SJSA1 (cell line): Measurements from ENCODE around the gene EIF2B4. TPM values are rescaled to one million over a fixed set of nuclear protein-coding genes. Genes with fewer than 3 reads are reported as not detected.
"Not testable (repeated sequence)": the region's sequence is repeated elsewhere in the genome, so short reads cannot be mapped to it uniquely, and the experiment has no call there.

Experiments used
- DNase-seq, 2 experiments: peaks; one replicate each; pipeline ENCODE4 v3.0.0-alpha.2; 2015 to 2020; ENCODE audit warnings: low spot score in 2 of 2, low read depth in 1 of 2
- H3K27ac ChIP-seq: fragments of 250-450 bp; sonication (Bioruptor Pico); 2 replicates; pipeline ENCODE4 v1.5.1; 2020; ENCODE audit warnings: mild to moderate bottlenecking, moderate library complexity
- H3K27me3 ChIP-seq: fragments of 250-450 bp; sonication (Bioruptor Pico); replicated peaks from 2 replicates; pipeline ENCODE4 v1.5.1; 2020; ENCODE audit warnings: mild to moderate bottlenecking, moderate library complexity
- H3K36me3 ChIP-seq: fragments of 250-450 bp; sonication (Bioruptor Pico); 2 replicates; pipeline ENCODE4 v1.5.1; 2020; ENCODE audit warnings: mild to moderate bottlenecking
- H3K4me1 ChIP-seq: fragments of 250-450 bp; sonication (Bioruptor Pico); replicated peaks from 2 replicates; pipeline ENCODE4 v1.6.1; 2021; ENCODE audit warnings: mild to moderate bottlenecking
- H3K4me3 ChIP-seq: fragments of 250-450 bp; sonication (Bioruptor Pico); 2 replicates; pipeline ENCODE4 v1.5.1; 2020; ENCODE audit warnings: mild to moderate bottlenecking
- H3K9me3 ChIP-seq: fragments of 250-450 bp; sonication (Bioruptor Pico); replicated peaks from 2 replicates; pipeline ENCODE4 v1.5.1; 2020; ENCODE audit warnings: mild to moderate bottlenecking
- total RNA-seq: library from RNA; depleted of rRNA; stranded (reverse); fragments of >200 nt; shearing (Covaris generic); gene quantifications from 2 replicates; pipeline ENCODE4 v1.2.3, GENCODE V29; 2014

Gene EIF2B4
- total RNA-seq, 1 experiment from 2014 or later: 29.8 TPM

DNA sequence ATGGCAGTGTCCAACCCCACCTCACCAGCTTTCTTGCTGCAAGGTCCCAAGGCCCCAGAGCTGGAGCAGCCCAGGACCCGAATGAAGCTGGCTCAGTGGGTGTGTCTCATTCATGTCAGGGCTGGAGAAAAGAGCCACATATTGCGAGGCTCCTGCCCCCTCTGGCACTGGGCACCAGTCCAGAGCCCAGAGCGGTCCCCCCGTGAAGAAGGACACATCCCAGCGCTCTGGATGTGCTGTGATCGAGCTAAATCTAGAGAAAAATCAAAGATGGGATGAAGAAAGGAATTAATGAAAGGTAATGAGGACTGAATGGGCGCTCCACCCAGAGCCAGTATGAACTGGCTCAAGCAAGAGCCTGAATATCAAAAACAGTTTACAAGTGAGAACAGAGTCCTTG is 34.0 kb downstream of the EIF2B4 start:
- H3K27ac ChIP-seq: no peak overlapping the region
- no peaks in the 10 kb centered on the region for H3K27me3 ChIP-seq
- no peak overlapping the region for H3K4me3 ChIP-seq
- peaks cover 64% of the 10 kb centered on the region for H3K36me3 ChIP-seq
- no peaks in the 10 kb centered on the region for H3K9me3 ChIP-seq
- H3K4me1 ChIP-seq: no peaks in the 10 kb centered on the region
- DNase-seq: no peak

- H3K4me1 ChIP-seq: no peaks in the 10 kb centered on the region
- DNase-seq: no peak
- no peak overlapping the region for H3K4me3 ChIP-seq
- peaks cover 62% of the 10 kb centered on the region for H3K36me3 ChIP-seq
- H3K27ac ChIP-seq: no peak overlapping the region
- H3K9me3 ChIP-seq: no peaks in the 10 kb centered on the region
- no peaks in the 10 kb centered on the region for H3K27me3 ChIP-seq
Observed at GRCh38 chr2:27335311-27335710, 34.8 kb downstream of the EIF2B4 start.

DNA sequence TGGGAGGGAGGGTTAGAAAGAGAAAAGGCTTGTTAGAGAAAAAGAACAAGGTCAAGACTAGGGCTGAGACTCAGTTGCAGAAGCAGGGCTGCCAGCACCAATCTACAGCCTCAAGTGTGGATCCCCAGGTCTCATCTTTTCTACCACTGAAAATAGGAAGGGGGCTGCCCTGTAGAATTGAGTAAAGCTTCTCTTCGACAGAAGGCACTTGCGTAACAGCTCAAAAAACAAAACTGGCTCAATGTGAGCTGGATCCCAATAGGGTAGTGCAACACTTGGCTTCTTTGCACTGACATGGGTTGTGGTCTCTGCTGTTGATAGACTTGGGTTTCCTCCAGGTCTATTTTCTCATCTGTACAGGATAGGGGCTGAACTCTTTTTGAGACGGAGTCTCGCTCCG is 45.4 kb downstream of the EIF2B4 start:
- no peaks in the 10 kb centered on the region for H3K27me3 ChIP-seq
- DNase-seq: no peak
- H3K4me3 ChIP-seq: no peak overlapping the region
- no peaks in the 10 kb centered on the region for H3K9me3 ChIP-seq
- peaks cover 28% of the 10 kb centered on the region for H3K4me1 ChIP-seq
- peaks cover 39% of the 10 kb centered on the region for H3K36me3 ChIP-seq
- no peak overlapping the region for H3K27ac ChIP-seq

DNA sequence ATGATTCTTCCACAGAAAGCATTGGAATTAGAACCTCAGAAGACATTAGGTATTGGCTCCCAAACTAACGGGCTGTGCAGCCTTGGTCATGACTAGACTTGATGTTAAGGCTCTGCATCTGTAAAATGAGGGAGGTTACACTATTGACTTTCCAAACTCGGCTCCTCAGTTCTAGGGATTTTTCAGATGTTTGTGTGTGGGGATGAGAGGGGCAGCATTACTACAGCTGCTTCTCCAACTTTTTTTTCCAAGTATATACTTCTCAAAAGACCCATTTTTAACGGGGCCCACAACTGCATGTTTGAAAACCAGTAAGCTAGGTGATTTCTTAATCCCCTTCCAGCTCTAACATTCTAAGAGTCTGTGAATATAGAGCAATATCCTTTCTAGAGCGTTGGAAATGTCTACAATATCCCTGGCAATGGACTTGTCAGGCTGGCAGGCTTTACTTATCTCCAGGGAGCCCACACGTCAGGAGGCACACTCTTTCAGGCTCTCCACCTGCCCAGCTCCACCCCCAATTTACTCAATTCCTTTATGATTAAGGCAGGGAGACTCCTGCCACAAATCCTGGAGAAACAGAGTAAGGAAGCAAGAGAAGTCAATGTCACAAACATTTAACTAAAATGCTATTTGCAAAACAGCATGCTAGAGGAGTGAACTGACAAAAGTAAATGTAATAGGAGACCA is 46.4 kb downstream of the EIF2B4 start:
- H3K4me1 ChIP-seq: peaks cover 28% of the 10 kb centered on the region
- peak overlapping the region; percentile 64 for H3K4me3 ChIP-seq
- no peak for DNase-seq
- peaks cover 33% of the 10 kb centered on the region for H3K36me3 ChIP-seq
- no peaks in the 10 kb centered on the region for H3K27me3 ChIP-seq
- H3K9me3 ChIP-seq: no peaks in the 10 kb centered on the region
- peak overlapping the region; percentile 95 for H3K27ac ChIP-seq

DNA sequence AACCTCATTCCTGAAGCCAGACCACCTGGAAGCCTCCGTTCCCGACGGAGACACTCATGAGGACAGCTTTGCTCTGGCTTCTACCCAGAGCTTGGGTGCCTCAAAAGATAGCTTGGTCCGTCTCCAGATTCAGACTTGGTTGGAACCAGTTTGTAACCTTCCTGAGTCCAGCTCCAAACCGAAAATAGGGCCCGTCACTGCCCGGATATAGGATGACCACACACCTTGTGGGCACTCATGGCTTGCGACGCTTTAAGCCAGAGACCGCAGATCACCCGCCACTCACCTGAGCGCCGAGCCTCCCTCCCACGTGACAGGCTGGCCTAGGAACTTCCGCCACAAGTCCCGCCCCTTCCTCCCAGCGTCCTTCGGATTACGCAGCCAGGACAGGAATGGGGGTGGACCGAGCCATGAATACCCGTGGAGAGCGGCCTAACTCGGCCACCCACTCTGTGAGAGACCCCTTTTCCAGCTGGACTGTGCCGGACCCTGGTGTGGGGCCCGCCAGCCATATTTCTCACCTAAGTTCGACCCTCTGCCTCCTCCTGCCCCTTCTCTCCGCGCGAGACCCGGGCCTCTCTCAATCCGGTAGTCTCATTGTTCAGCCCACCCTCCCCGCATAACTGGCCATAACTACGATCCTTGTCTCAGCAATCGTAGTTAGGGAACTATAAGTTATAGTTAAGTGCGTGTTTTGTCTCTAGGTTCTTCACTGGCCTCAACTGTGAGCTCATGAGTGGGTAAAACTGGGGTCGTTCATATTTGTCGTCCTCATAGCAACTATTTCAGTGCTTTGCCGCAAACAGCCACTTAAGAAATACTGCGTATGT is 47.2 kb downstream of the EIF2B4 start, which contains the start of gene MPV17:
TSS of gene MPV17 (minus strand) at position 332 of the 830 bp plus-strand sequence. CDS start 580 bp downstream, outside the sequence.
- peaks cover 28% of the 10 kb centered on the region for H3K4me1 ChIP-seq
- H3K9me3 ChIP-seq: no peaks in the 10 kb centered on the region
- H3K27ac ChIP-seq: peak within 1 kb of the TSS; percentile 95
- peak within 1 kb of the TSS; percentile 64 for H3K4me3 ChIP-seq
- H3K36me3 ChIP-seq: peaks cover 25% of the 10 kb centered on the region
- peak; percentile 88 to 93 for DNase-seq
- H3K27me3 ChIP-seq: no peaks in the 10 kb centered on the region

DNA sequence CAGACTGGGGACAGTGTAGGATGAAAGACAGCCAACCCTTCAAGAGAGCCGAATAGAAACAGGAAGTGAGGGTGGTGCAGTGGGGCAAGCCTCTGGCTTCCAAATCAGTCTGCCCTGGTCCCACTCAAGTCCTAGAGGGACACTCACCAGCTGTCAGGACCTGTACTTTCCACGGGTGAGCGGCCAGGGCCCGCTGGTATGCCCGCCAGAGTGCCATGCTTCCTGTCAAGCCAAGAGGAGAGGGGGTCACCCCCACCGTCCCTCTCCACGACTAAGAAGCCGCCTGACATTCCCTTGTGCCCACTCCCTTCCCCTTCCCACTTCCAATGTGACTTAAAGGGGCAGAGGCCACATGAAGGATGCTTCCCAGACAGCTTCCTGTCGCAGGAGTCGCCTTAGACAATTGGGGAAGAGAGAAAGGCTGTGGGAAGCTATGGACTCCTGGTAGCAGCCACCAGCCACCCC is 47.8 kb downstream of the EIF2B4 start:
- no peaks in the 10 kb centered on the region for H3K27me3 ChIP-seq
- H3K4me3 ChIP-seq: peak overlapping the region; percentile 64
- H3K36me3 ChIP-seq: peaks cover 26% of the 10 kb centered on the region
- peaks cover 28% of the 10 kb centered on the region for H3K4me1 ChIP-seq
- H3K9me3 ChIP-seq: no peaks in the 10 kb centered on the region
- no peak for DNase-seq
- peak overlapping the region; percentile 95 for H3K27ac ChIP-seq

- Histone ChIP-seq H3K4me3 (no peak overlapping the region), H3K27me3 (no peaks in the 10 kb centered on the region), H3K4me1 (peaks cover 28% of the 10 kb centered on the region), H3K36me3 (peaks cover 20% of the 10 kb centered on the region), H3K9me3 (no peaks in the 10 kb centered on the region), H3K27ac (peak overlapping the region; percentile 95)
- DNase-seq: peak; percentile 91 to 96
Observed at GRCh38 chr2:27320958-27321543, 49.1 kb downstream of the EIF2B4 start.

DNA sequence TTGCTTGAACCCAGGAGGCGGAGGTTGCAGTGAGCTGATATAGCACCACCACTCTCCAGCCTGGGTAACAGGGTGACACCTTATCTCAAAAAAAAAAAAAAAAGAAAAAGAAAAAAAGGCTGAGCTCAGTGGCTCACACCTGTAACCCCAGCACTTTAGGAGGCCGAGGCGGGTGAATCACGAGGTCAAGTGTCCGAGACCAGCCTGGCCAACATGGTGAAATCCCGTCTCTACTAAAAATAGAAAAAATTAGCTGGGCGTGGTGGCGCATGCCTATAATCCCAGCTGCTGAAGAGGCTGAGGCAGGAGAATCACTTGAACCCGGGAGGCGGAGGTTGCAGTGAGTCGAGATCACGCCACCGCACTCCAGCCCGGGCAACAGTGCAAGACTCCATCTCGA is 50.3 kb downstream of the EIF2B4 start:
- Histone ChIP-seq H3K4me1 (peaks cover 28% of the 10 kb centered on the region), H3K36me3 (peaks cover 15% of the 10 kb centered on the region)
- H3K4me3 ChIP-seq, H3K27ac ChIP-seq, DNase-seq, H3K9me3 ChIP-seq, H3K27me3 ChIP-seq: not testable (repeated sequence)

- no peak for DNase-seq
- H3K36me3 ChIP-seq: peaks cover 14% of the 10 kb centered on the region
- no peaks in the 10 kb centered on the region for H3K9me3 ChIP-seq
- H3K27ac ChIP-seq: no peak overlapping the region
- H3K27me3 ChIP-seq: no peaks in the 10 kb centered on the region
- no peak overlapping the region for H3K4me3 ChIP-seq
- peaks cover 13% of the 10 kb centered on the region for H3K4me1 ChIP-seq
Observed at GRCh38 chr2:27316655-27317412, 53.3 kb downstream of the EIF2B4 start.

DNA sequence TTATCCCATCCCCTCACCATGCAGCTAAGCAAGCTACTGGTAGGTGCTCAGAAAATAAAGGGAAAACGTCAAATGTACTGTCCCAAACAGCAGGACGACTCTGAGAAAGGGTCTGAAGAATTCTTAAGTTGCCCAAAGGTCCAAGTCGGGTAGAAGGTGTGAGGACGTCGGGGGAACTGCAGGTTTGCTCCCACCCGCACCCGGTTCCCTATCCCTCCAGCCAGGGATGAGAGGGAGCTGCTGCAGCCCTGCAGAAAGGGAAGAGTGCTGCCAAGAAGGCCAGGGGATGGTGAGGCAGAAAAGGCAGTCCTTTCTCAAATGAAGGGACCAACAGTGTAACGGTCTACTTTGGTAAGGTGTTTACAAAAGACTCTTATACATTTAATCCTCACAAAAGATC is 55.0 kb downstream of the EIF2B4 start:
- no peaks in the 10 kb centered on the region for H3K4me1 ChIP-seq
- H3K27me3 ChIP-seq: no peaks in the 10 kb centered on the region
- H3K36me3 ChIP-seq: peaks cover 16% of the 10 kb centered on the region
- no peak overlapping the region for H3K27ac ChIP-seq
- H3K9me3 ChIP-seq: no peaks in the 10 kb centered on the region
- no peak for DNase-seq
- no peak overlapping the region for H3K4me3 ChIP-seq

DNA sequence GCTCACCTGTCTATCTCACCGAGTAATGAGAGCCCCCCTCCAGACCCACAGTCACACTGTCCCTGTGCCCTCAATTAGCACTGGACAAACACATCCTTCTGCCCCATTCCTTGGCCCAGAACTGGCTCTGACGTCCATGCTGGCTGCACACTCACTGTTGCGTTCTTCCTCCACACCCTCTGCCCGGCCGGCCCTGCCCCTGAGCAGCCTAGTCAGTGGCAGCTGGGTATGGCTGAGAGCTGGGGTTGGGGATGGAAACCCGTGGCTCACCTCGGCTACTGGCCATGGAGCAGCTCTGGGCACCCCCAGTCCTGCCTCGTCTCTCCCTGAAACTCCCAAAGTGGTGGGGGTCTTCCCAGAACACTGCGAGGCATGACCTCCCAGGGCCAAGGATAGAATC is 55.4 kb downstream of the EIF2B4 start:
- Histone ChIP-seq H3K4me1 (no peaks in the 10 kb centered on the region), H3K27me3 (no peaks in the 10 kb centered on the region), H3K36me3 (peaks cover 18% of the 10 kb centered on the region), H3K9me3 (no peaks in the 10 kb centered on the region), H3K27ac (no peak overlapping the region), H3K4me3 (no peak overlapping the region)
- no peak for DNase-seq
